ENCODE data around the gene PSMB9. TPM values are rescaled to one million over a fixed set of nuclear protein-coding genes. Genes with fewer than 3 reads are reported as not detected.
"Not testable (repeated sequence)": the region's sequence is repeated elsewhere in the genome, so short reads cannot be mapped to it uniquely, and the experiment has no call there.

Gene PSMB9
- total RNA-seq = 10 to 100 TPM; 12.6 to 35.8 (median 19.1) TPM

- no peaks in the 10 kb centered on the region for H3K27me3 ChIP-seq
- peak within 1 kb of the TSS; percentile 90 for H3K4me3 ChIP-seq
- H3K27ac ChIP-seq = peak within 1 kb of the TSS; percentile 99
- TF ChIP-seq POLR2AphosphoS5 (IDR thresholded peaks at IDR 0.05) = peak; percentile 57 to 93 (median 81)
- TF ChIP-seq EP300 (IDR thresholded peaks at IDR 0.05) = no peak
- peak; percentile 84 to 89 for TF ChIP-seq CTCF (IDR thresholded peaks at IDR 0.05)
- peak; percentile 69 to 88 for TF ChIP-seq POLR2A (IDR thresholded peaks at IDR 0.05)
- 0% methylated on average over 33 of the region's 68 CpGs for WGBS
- no peaks in the 10 kb centered on the region for H3K9me3 ChIP-seq
- H3K4me1 ChIP-seq = peaks cover 38% of the 10 kb centered on the region
- H3K36me3 ChIP-seq = peaks cover 29% of the 10 kb centered on the region
- DNase-seq (ENCODE audit: low spot score in 2 of 2) = peak; percentile 97
Observed at GRCh38 chr6:32853541-32854375, at the start of gene PSMB9, which contains the start of gene TAP1. Gene PSMB9, plus strand, starts transcription at chr6:32854192. Its CDS starts 38 bp downstream, at chr6:32854230. Gene TAP1, minus strand, starts transcription at chr6:32853704. Its CDS starts 68 bp downstream, at chr6:32853636.

GRCh38 chr6:32805404-32805803, 48.6 kb upstream of the PSMB9 start:
- not testable (repeated sequence) for H3K4me1 ChIP-seq; H3K27ac ChIP-seq; H3K36me3 ChIP-seq; H3K4me3 ChIP-seq; DNase-seq (ENCODE audit: low spot score in 2 of 2); H3K9me3 ChIP-seq
- peaks cover 25% of the 10 kb centered on the region for H3K27me3 ChIP-seq

GRCh38 chr6:32807020-32807580, 46.9 kb upstream of the PSMB9 start:
- 91% methylated on average over 5 of the region's 5 CpGs for WGBS
- no peaks in the 10 kb centered on the region for H3K4me1 ChIP-seq
- no peak overlapping the region for H3K4me3 ChIP-seq
- H3K9me3 ChIP-seq = no peaks in the 10 kb centered on the region
- no peak overlapping the region for H3K27ac ChIP-seq
- no peak for TF ChIP-seq POLR2A (IDR thresholded peaks at IDR 0.05)
- TF ChIP-seq POLR2AphosphoS5 (IDR thresholded peaks at IDR 0.05) = no peak
- no peak for TF ChIP-seq EP300 (IDR thresholded peaks at IDR 0.05)
- TF ChIP-seq CTCF (IDR thresholded peaks at IDR 0.05) = no peak
- peaks cover 25% of the 10 kb centered on the region for H3K27me3 ChIP-seq
- no peaks in the 10 kb centered on the region for H3K36me3 ChIP-seq
- DNase-seq (ENCODE audit: low spot score in 2 of 2) = no peak

- no peak for DNase-seq (ENCODE audit: low spot score in 2 of 2)
- 52% methylated on average over 1 of the region's 1 CpG for WGBS
- H3K9me3 ChIP-seq = no peaks in the 10 kb centered on the region
- peaks cover 21% of the 10 kb centered on the region for H3K27me3 ChIP-seq
- TF ChIP-seq POLR2AphosphoS5 (IDR thresholded peaks at IDR 0.05) = no peak
- no peak for TF ChIP-seq POLR2A (IDR thresholded peaks at IDR 0.05)
- TF ChIP-seq EP300 (IDR thresholded peaks at IDR 0.05) = no peak
- no peak for TF ChIP-seq CTCF (IDR thresholded peaks at IDR 0.05)
- no peak overlapping the region for H3K27ac ChIP-seq
- no peak overlapping the region for H3K4me3 ChIP-seq
- no peaks in the 10 kb centered on the region for H3K36me3 ChIP-seq
- no peaks in the 10 kb centered on the region for H3K4me1 ChIP-seq
Observed at GRCh38 chr6:32809171-32809570, 44.8 kb upstream of the PSMB9 start.

- Histone ChIP-seq H3K27me3 (no peaks in the 10 kb centered on the region), H3K4me1 (peaks cover 21% of the 10 kb centered on the region), H3K27ac (no peak overlapping the region), H3K36me3 (no peaks in the 10 kb centered on the region), H3K9me3 (no peaks in the 10 kb centered on the region), H3K4me3 (no peak overlapping the region)
- WGBS = 90% methylated on average over 2 of the region's 2 CpGs
- no peak for DNase-seq (ENCODE audit: low spot score in 2 of 2)
- no peak for TF ChIP-seq POLR2AphosphoS5 (IDR thresholded peaks at IDR 0.05)
- no peak for TF ChIP-seq POLR2A (IDR thresholded peaks at IDR 0.05)
- no peak for TF ChIP-seq EP300 (IDR thresholded peaks at IDR 0.05)
- TF ChIP-seq CTCF (IDR thresholded peaks at IDR 0.05) = no peak
Observed at GRCh38 chr6:32814145-32814544, 39.8 kb upstream of the PSMB9 start.
